ENCODE measurements around the gene PBX4. TPM values are rescaled to one million over a fixed set of nuclear protein-coding genes. Genes with fewer than 3 reads are reported as not detected.

PBX4 gene
- total and polyA plus RNA-seq, 5 donors from 2014 or later, result 4.1 to 85.3 (median 6.1) TPM

DNA sequence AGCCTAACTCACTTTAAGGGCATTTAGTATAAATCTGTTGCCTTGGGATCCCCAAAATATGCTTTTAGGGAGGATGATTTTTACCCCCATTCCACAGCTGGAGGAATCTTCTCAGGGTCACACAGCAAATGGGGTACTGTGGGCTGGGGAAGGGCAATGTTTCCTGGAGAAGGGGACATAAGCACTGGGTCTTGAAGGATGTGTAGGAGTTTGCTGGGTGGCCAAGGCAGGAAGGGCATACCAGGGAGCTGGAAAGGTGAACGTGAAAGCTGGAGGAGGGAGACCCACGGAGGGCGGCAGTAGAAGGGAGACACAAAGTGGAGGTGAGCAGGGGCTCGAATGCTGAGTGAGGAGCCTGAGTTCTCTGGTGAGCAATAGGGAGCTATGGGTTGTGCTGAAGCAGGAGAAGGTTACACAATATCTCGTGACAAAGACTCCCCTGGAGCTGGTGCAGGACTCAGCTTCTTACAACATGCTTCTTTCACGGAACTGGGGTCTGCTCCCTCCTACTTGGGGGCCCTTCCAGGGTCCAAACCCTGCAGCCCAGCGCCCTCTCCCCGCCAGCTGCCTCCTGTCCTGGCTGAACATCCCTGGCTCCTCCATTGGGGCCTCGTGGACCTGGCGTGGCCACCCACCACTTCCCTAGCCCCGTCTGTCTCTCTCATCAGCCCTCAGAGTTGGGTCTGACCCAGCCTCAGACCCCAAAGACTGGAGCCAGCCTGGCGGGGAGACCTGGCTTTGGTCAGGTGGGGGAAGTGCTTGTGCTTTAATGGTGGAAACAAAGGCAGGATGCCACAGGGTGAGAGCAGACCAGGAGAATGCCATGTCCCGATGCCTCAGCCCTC lies 69.3 kb downstream of the PBX4 start:
- Histone ChIP-seq H3K27ac (ENCODE audit: insufficient read depth, low read length, poor library complexity, severe bottlenecking) (no peak overlapping the region), H3K27me3 (ENCODE audit: control insufficient read depth, insufficient read depth, low read length) (no peaks in the 10 kb centered on the region), H3K9me3 (ENCODE audit: control insufficient read depth in 2 of 2, low read length in 2 of 2) (no peaks in the 10 kb centered on the region), H3K4me1 (ENCODE audit: control insufficient read depth, insufficient read depth, low read length, poor library complexity, severe bottlenecking) (no peaks in the 10 kb centered on the region), H3K36me3 (ENCODE audit: control insufficient read depth, insufficient read depth, low read length) (no peaks in the 10 kb centered on the region), H3K4me3 (ENCODE audit: low read depth, low read length) (no peak overlapping the region)
- no peaks in the 10 kb centered on the region for H3K4me1 Mint-ChIP-seq
- no peak for ATAC-seq (ENCODE audit: low read depth in 2 of 2)
- H3K27ac Mint-ChIP-seq, result peak overlapping the region in 1 of 3 donors; percentile 68
- no peaks in the 10 kb centered on the region for H3K9me3 Mint-ChIP-seq
- H3K36me3 Mint-ChIP-seq, result no peaks in the 10 kb centered on the region
- H3K4me3 Mint-ChIP-seq, result no peak overlapping the region
- DNase-seq, result no peak
- H3K27me3 Mint-ChIP-seq, result no peaks in the 10 kb centered on the region

DNA sequence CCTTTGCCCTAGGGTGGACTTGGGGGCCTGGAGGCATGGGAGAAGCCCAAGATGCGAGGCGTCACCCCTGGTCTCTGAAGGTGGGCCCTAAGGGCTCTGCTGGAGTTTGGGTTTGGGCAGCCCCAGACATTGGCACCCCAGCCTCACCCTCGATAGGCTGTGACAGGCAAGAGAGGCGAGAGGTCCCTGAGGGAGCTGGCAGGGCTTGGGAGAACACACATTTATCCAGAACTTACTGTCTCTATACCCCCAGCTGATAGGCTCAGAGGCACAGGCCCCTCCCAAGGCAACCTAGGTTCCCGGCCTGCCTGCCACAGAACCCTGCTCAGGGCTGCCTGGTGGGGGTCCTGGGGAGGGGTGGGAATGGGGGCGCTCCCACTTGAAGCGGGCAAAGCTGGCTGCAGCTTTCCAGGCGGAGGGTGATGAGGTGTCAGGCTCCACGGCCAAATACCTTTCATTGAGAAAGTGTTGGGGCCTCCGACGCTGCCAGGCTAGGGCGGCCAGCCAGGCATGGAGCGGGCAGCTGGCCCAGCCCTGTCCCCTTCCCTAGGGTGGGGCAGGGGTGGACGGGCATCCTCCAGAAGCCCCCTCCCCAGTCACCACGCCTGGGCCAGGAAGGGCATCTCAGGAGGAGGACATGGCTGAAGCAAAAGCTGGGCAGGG lies 70.7 kb downstream of the PBX4 start:
- H3K27ac Mint-ChIP-seq, result no peak overlapping the region
- no peaks in the 10 kb centered on the region for H3K4me1 ChIP-seq (ENCODE audit: control insufficient read depth, insufficient read depth, low read length, poor library complexity, severe bottlenecking)
- H3K27me3 Mint-ChIP-seq, result no peaks in the 10 kb centered on the region
- H3K4me3 ChIP-seq (ENCODE audit: low read depth, low read length), result no peak overlapping the region
- H3K9me3 ChIP-seq (ENCODE audit: control insufficient read depth in 2 of 2, low read length in 2 of 2), result no peaks in the 10 kb centered on the region
- DNase-seq (no peak), ATAC-seq (ENCODE audit: low read depth in 2 of 2) (no peak)
- H3K27ac ChIP-seq (ENCODE audit: insufficient read depth, low read length, poor library complexity, severe bottlenecking), result no peak overlapping the region
- H3K27me3 ChIP-seq (ENCODE audit: control insufficient read depth, insufficient read depth, low read length), result no peaks in the 10 kb centered on the region
- no peaks in the 10 kb centered on the region for H3K36me3 Mint-ChIP-seq
- no peaks in the 10 kb centered on the region for H3K36me3 ChIP-seq (ENCODE audit: control insufficient read depth, insufficient read depth, low read length)
- no peak overlapping the region for H3K4me3 Mint-ChIP-seq
- H3K4me1 Mint-ChIP-seq, result no peaks in the 10 kb centered on the region
- no peaks in the 10 kb centered on the region for H3K9me3 Mint-ChIP-seq

DNA sequence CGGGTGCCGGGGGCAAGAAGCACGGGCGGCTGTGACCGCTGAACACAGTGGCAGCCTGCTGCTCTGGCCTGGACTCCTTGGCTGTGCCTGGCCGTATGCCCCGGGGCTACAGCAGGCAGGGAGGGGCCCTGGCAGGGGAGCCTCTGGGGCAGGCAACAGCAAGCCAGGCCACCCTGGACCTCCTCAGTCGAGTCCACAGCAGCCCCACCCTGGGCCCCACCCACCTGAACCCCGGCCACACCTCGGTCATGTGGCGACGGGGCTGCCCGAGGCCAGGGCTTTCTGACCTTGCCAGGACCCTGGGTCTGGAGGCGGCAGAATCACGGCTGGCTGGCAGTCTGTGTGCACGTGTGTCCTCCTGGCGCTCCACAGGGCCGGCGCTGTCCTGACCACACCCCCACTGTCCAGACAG lies 71.7 kb downstream of the PBX4 start:
- H3K27ac ChIP-seq (ENCODE audit: insufficient read depth, low read length, poor library complexity, severe bottlenecking), result no peak overlapping the region
- DNase-seq (no peak), ATAC-seq (ENCODE audit: low read depth in 2 of 2) (no peak)
- H3K4me3 Mint-ChIP-seq, result no peak overlapping the region
- no peaks in the 10 kb centered on the region for H3K36me3 Mint-ChIP-seq
- H3K27me3 ChIP-seq (ENCODE audit: control insufficient read depth, insufficient read depth, low read length), result no peaks in the 10 kb centered on the region
- H3K4me3 ChIP-seq (ENCODE audit: low read depth, low read length), result no peak overlapping the region
- H3K27ac Mint-ChIP-seq, result no peak overlapping the region
- no peaks in the 10 kb centered on the region for H3K27me3 Mint-ChIP-seq
- no peaks in the 10 kb centered on the region for H3K9me3 Mint-ChIP-seq
- peaks cover 5% of the 10 kb centered on the region for H3K4me1 ChIP-seq (ENCODE audit: control insufficient read depth, insufficient read depth, low read length, poor library complexity, severe bottlenecking)
- H3K4me1 Mint-ChIP-seq, result peaks cover 0 to 7% (median 4%) of the 10 kb centered on the region in 4 donors
- no peaks in the 10 kb centered on the region for H3K36me3 ChIP-seq (ENCODE audit: control insufficient read depth, insufficient read depth, low read length)
- no peaks in the 10 kb centered on the region for H3K9me3 ChIP-seq (ENCODE audit: control insufficient read depth in 2 of 2, low read length in 2 of 2)

DNA sequence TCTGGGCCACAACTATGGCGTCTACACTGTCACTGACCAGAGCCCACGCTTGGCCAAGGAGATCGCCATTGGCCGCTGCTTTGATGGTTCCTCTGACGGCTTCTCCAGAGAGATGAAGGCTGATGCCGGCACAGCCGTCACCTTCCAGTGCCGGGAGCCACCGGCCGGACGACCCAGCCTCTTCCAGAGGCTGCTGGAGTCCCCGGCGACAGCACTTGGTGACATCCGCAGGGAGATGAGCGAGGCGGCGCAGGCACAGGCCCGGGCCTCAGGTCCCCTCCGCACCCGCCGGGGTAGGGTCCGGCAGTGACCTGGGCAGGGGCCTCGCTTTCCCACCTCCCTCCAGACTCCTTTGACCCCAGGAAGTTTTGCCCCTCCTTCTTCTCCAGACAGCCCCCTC lies 72.8 kb downstream of the PBX4 start:
- Histone ChIP-seq H3K9me3 (ENCODE audit: control insufficient read depth in 2 of 2, low read length in 2 of 2) (no peaks in the 10 kb centered on the region), H3K27me3 (ENCODE audit: control insufficient read depth, insufficient read depth, low read length) (no peaks in the 10 kb centered on the region), H3K4me3 (ENCODE audit: low read depth, low read length) (no peak overlapping the region), H3K4me1 (ENCODE audit: control insufficient read depth, insufficient read depth, low read length, poor library complexity, severe bottlenecking) (peaks cover 16% of the 10 kb centered on the region), H3K36me3 (ENCODE audit: control insufficient read depth, insufficient read depth, low read length) (no peaks in the 10 kb centered on the region), H3K27ac (ENCODE audit: insufficient read depth, low read length, poor library complexity, severe bottlenecking) (no peak overlapping the region)
- peaks cover 0 to 16% (median 7%) of the 10 kb centered on the region in 4 donors for H3K4me1 Mint-ChIP-seq
- H3K27me3 Mint-ChIP-seq, result no peaks in the 10 kb centered on the region
- no peak overlapping the region for H3K27ac Mint-ChIP-seq
- no peak overlapping the region for H3K4me3 Mint-ChIP-seq
- DNase-seq (no peak), ATAC-seq (ENCODE audit: low read depth in 2 of 2) (no peak)
- H3K36me3 Mint-ChIP-seq, result no peaks in the 10 kb centered on the region
- H3K9me3 Mint-ChIP-seq, result no peaks in the 10 kb centered on the region

DNA sequence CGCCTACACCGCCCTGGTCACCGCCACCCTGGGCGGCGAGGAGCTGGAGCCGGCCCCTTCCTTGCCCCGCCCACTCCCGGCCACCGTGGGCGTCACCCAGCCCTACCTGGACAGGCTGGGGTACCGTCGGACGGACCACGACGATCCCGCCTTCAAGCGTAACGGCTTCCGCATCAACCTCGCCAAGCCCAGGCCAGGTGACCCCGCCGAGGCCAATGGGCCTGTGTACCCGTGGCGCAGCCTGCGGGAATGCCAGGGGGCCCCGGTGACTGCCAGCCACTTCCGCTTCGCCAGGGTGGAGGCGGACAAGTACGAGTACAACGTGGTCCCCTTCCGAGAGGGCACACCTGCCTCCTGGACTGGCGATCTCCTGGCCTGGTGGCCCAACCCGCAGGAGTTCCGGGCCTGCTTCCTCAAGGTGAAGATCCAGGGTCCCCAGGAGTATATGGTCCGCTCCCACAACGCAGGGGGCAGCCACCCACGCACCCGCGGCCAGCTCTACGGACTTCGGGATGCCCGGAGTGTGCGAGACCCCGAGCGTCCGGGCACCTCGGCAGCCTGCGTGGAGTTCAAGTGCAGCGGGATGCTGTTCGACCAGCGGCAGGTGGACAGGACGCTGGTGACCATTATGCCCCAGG lies 73.4 kb downstream of the PBX4 start:
- no peak for ATAC-seq (ENCODE audit: low read depth in 2 of 2)

DNA sequence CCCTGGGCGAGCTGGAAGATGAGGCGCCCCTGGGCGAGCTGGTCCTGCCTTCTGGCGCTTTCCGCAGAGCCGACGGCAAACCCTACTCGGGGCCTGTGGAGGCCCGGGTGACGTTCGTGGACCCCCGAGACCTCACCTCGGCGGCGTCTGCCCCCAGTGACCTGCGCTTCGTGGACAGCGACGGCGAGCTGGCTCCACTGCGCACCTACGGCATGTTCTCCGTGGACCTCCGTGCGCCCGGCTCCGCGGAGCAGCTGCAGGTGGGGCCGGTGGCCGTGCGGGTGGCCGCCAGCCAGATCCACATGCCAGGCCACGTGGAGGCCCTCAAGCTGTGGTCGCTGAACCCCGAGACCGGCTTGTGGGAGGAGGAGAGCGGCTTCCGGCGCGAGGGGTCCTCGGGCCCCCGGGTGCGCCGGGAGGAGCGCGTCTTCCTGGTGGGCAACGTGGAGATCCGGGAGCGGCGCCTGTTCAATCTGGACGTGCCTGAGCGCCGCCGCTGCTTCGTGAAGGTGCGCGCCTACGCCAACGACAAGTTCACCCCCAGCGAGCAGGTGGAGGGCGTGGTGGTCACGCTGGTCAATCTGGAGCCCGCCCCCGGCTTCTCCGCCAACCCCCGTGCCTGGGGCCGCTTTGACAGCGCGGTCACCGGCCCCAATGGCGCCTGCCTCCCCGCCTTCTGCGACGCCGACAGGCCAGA lies 74.1 kb downstream of the PBX4 start:
- Histone ChIP-seq H3K4me1 (ENCODE audit: control insufficient read depth, insufficient read depth, low read length, poor library complexity, severe bottlenecking) (peaks cover 19% of the 10 kb centered on the region), H3K27me3 (ENCODE audit: control insufficient read depth, insufficient read depth, low read length) (no peaks in the 10 kb centered on the region), H3K9me3 (ENCODE audit: control insufficient read depth in 2 of 2, low read length in 2 of 2) (no peaks in the 10 kb centered on the region), H3K27ac (ENCODE audit: insufficient read depth, low read length, poor library complexity, severe bottlenecking) (no peak overlapping the region), H3K36me3 (ENCODE audit: control insufficient read depth, insufficient read depth, low read length) (no peaks in the 10 kb centered on the region), H3K4me3 (ENCODE audit: low read depth, low read length) (no peak overlapping the region)
- H3K4me1 Mint-ChIP-seq, result peaks cover 0 to 20% (median 7%) of the 10 kb centered on the region in 4 donors
- H3K36me3 Mint-ChIP-seq, result no peaks in the 10 kb centered on the region
- no peak overlapping the region for H3K27ac Mint-ChIP-seq
- no peaks in the 10 kb centered on the region for H3K9me3 Mint-ChIP-seq
- no peak overlapping the region for H3K4me3 Mint-ChIP-seq
- ATAC-seq (ENCODE audit: low read depth in 2 of 2), result no peak
- DNase-seq, result no peak
- H3K27me3 Mint-ChIP-seq, result peaks cover 2% of the 10 kb centered on the region

More for the DNA sequence above, 73.4 kb downstream of the PBX4 start:
- H3K4me3 ChIP-seq (ENCODE audit: low read depth, low read length), result no peak overlapping the region
- peaks cover 0 to 19% (median 7%) of the 10 kb centered on the region in 4 donors for H3K4me1 Mint-ChIP-seq
- H3K4me3 Mint-ChIP-seq, result no peak overlapping the region
- no peaks in the 10 kb centered on the region for H3K27me3 Mint-ChIP-seq
- no peak overlapping the region for H3K27ac Mint-ChIP-seq
- H3K27ac ChIP-seq (ENCODE audit: insufficient read depth, low read length, poor library complexity, severe bottlenecking), result no peak overlapping the region
- H3K36me3 Mint-ChIP-seq, result no peaks in the 10 kb centered on the region
- H3K4me1 ChIP-seq (ENCODE audit: control insufficient read depth, insufficient read depth, low read length, poor library complexity, severe bottlenecking), result peaks cover 19% of the 10 kb centered on the region
- H3K9me3 ChIP-seq (ENCODE audit: control insufficient read depth in 2 of 2, low read length in 2 of 2), result no peaks in the 10 kb centered on the region
- H3K36me3 ChIP-seq (ENCODE audit: control insufficient read depth, insufficient read depth, low read length), result no peaks in the 10 kb centered on the region
- DNase-seq, result no peak
- H3K27me3 ChIP-seq (ENCODE audit: control insufficient read depth, insufficient read depth, low read length), result no peaks in the 10 kb centered on the region
- no peaks in the 10 kb centered on the region for H3K9me3 Mint-ChIP-seq

DNA sequence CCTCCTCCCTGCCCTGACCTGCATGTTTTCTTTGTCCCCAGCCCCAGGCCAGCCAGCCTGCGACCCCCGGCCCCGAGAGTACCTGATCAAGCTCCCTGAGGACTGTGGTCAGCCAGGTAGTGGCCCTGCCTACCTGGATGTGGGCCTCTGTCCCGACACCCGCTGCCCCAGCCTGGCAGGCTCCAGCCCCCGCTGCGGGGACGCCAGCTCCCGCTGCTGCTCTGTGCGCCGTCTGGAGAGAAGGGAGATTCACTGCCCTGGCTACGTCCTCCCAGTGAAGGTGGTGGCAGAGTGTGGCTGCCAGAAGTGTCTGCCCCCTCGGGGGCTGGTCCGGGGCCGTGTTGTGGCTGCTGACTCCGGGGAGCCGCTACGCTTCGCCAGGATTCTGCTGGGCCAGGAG lies 74.8 kb downstream of the PBX4 start:
- ATAC-seq (ENCODE audit: low read depth in 2 of 2) (no peak), DNase-seq (no peak)
- Histone ChIP-seq H3K27ac (ENCODE audit: insufficient read depth, low read length, poor library complexity, severe bottlenecking) (no peak overlapping the region), H3K27me3 (ENCODE audit: control insufficient read depth, insufficient read depth, low read length) (no peaks in the 10 kb centered on the region), H3K4me1 (ENCODE audit: control insufficient read depth, insufficient read depth, low read length, poor library complexity, severe bottlenecking) (peaks cover 25% of the 10 kb centered on the region), H3K9me3 (ENCODE audit: control insufficient read depth in 2 of 2, low read length in 2 of 2) (no peaks in the 10 kb centered on the region), H3K36me3 (ENCODE audit: control insufficient read depth, insufficient read depth, low read length) (no peaks in the 10 kb centered on the region), H3K4me3 (ENCODE audit: low read depth, low read length) (no peak overlapping the region)
- Mint-ChIP-seq H3K36me3 (no peaks in the 10 kb centered on the region), H3K9me3 (peaks cover 0 to 2% (median 0%) of the 10 kb centered on the region in 7 donors), H3K27ac (peak overlapping the region in 1 of 3 donors; percentile 48), H3K4me1 (peaks cover 0 to 28% (median 11%) of the 10 kb centered on the region in 4 donors), H3K4me3 (no peak overlapping the region), H3K27me3 (peaks cover 9% of the 10 kb centered on the region)

Measured in CD4-positive, CD25-positive, alpha-beta regulatory T cell (primary cell).